K562 (cell line): ENCODE results near the gene IGSF21. TPM values are rescaled to one million over a fixed set of nuclear protein-coding genes. Genes with fewer than 3 reads are reported as not detected.

Source experiments
- ATAC-seq: fragments of 200-7000 bp; cut with Tn5 transposase; 3 replicates; pipeline ENCODE4 v1.9.1; 2020; ENCODE audit warnings: moderate library complexity
- BruUV-seq: library from RNA; stranded (reverse); fragments of 400-500 nt; replicated peaks from 2 replicates; lab custom pipeline; 2021; lab: Mats Ljungman, UMichigan
- CTCF ChIA-PET: fragments of 300-600 bp; formaldehyde crosslinking; extraction: SDS; loops from one replicate; lab custom pipeline; 2021; ENCODE audit warnings: low intra/inter-chr PET ratio; lab: Yijun Ruan, JAX
- POLR2A ChIA-PET: fragments of 300-600, 350-650 bp; sonication (Branson Sonifier 250); formaldehyde crosslinking; extraction: SDS; loops from one replicate; lab custom pipeline; 2021; ENCODE audit warnings: antibody characterized with exemption, inconsistent platforms; lab: Yijun Ruan, JAX
- DNase-seq, 4 experiments: peaks; one replicate each; pipeline versions ENCODE4 v3.0.0 to v3.0.0-alpha.2; 2011 to 2018; ENCODE audit warnings: low spot score in 3 of 4, mixed read lengths in 3 of 4; ENCODE audit errors: extremely low read depth in 1 of 4
- FAIRE-seq: peaks from 2 replicates; lab custom pipeline; 2011; peaks lifted over from hg19 to GRCh38; lab: Jason Lieb, UNC
- H2AFZ ChIP-seq: 2 replicates; pipeline ENCODE4 v1.6.0; 2011; ENCODE audit warnings: low read depth, low read length, control low read depth, inconsistent platforms
- H3K27ac ChIP-seq: fragments of 200-600 bp; 3 replicates; pipeline ENCODE4 v1.8.0; 2011; ENCODE audit warnings: low read depth, mild to moderate bottlenecking, control low read depth, inconsistent platforms, low read length, moderate library complexity, mixed read lengths; ENCODE audit errors: extremely low read depth
- H3K27me3 ChIP-seq, 2 experiments: fragments of 300-600 bp in 1 of 2; 2 replicates in 1 of 2; 3 replicates in 1 of 2; pipeline versions ENCODE4 v1.6.0 to v1.8.0; 2011; ENCODE audit warnings: inconsistent platforms in 2 of 2, low read length in 2 of 2, mild to moderate bottlenecking in 1 of 2, mixed read lengths in 1 of 2, moderate library complexity in 1 of 2; ENCODE audit not compliant: control insufficient read depth in 2 of 2, insufficient read depth in 2 of 2
- H3K36me3 ChIP-seq: fragments of 300-600 bp; 3 replicates; pipeline ENCODE4 v1.8.0; 2011; ENCODE audit warnings: mild to moderate bottlenecking, low read length, inconsistent platforms; ENCODE audit not compliant: control insufficient read depth, insufficient read depth
- H3K4me1 ChIP-seq, 2 experiments: fragments of 200-600 bp in 1 of 2; replicated peaks in 1 of 2; 2 replicates in 1 of 2; 3 replicates in 1 of 2; pipeline versions ENCODE4 v1.5.1 to v1.8.0; 2011; ENCODE audit warnings: inconsistent platforms in 2 of 2, low read length in 2 of 2, mild to moderate bottlenecking in 1 of 2, mixed read lengths in 1 of 2, moderate library complexity in 1 of 2; ENCODE audit not compliant: control insufficient read depth in 2 of 2, insufficient read depth in 2 of 2
- H3K4me2 ChIP-seq: 2 replicates; pipeline ENCODE4 v1.6.1; 2011; ENCODE audit warnings: low read length, control low read depth, inconsistent platforms, mixed read lengths; ENCODE audit not compliant: insufficient read depth
- H3K4me3 ChIP-seq: fragments of 200-600 bp; sonication (generic), shearing (Covaris generic); 2 replicates; pipeline ENCODE4 v1.5.1; 2016; ENCODE audit warnings: control low read depth, inconsistent platforms
- H3K79me2 ChIP-seq: fragments of 200-600 bp; 3 replicates; pipeline ENCODE4 v1.8.0; 2011; ENCODE audit warnings: low read length, inconsistent platforms; ENCODE audit not compliant: control insufficient read depth, insufficient read depth
- H3K9ac ChIP-seq, 2 experiments: 2 replicates each; pipeline versions ENCODE4 v1.6.0 to v1.6.1; 2011; ENCODE audit warnings: low read depth in 2 of 2, low read length in 2 of 2, control low read depth in 1 of 2, inconsistent platforms in 1 of 2, mild to moderate bottlenecking in 1 of 2, mixed read lengths in 1 of 2; ENCODE audit not compliant: insufficient read depth in 1 of 2
- H3K9me1 ChIP-seq: one replicate; pipeline ENCODE4 v1.6.0; 2011; ENCODE audit warnings: inconsistent platforms, mild to moderate bottlenecking, low read length, moderate library complexity; ENCODE audit not compliant: control insufficient read depth, insufficient read depth
- H3K9me3 ChIP-seq: replicated peaks from 2 replicates; pipeline ENCODE4 v1.5.1; 2011; ENCODE audit warnings: low read depth, low read length, inconsistent platforms; ENCODE audit not compliant: control insufficient read depth, insufficient read depth
- H4K20me1 ChIP-seq: replicated peaks from 2 replicates; pipeline ENCODE4 v1.6.1; 2011; ENCODE audit warnings: low read length, inconsistent platforms, mixed read lengths; ENCODE audit not compliant: control insufficient read depth, insufficient read depth
- CC2D1A ChIP-seq: fragments of 450-650 bp; IDR thresholded peaks from 2 replicates; pipeline ENCODE4 v1.6.1; 2017; ENCODE audit warnings: mild to moderate bottlenecking
- CHCHD3 ChIP-seq: fragments of 250-450 bp; sonication (Bioruptor Pico); IDR thresholded peaks from 2 replicates; pipeline ENCODE4 v2.1.2; 2022; ENCODE audit warnings: mild to moderate bottlenecking
- CREB1 ChIP-seq, 2 experiments: sonication (generic) in 1 of 2; formaldehyde crosslinking in 1 of 2; IDR thresholded peaks; 2 replicates each; pipeline versions ENCODE4 v1.6.1 to v1.8.0; 2012 to 2022; ENCODE audit warnings: inconsistent platforms in 1 of 2, mild to moderate bottlenecking in 1 of 2, missing genetic modification reagents in 1 of 2, moderate library complexity in 1 of 2
- ERF ChIP-seq: fragments of 450-650 bp; formaldehyde crosslinking; IDR thresholded peaks from 2 replicates; pipeline ENCODE4 v1.4.0; 2020; ENCODE audit warnings: mild to moderate bottlenecking, mixed read lengths
- FOXA3 ChIP-seq, 2 experiments: fragments of 450-650 bp in 1 of 2; sonication (generic) in 1 of 2; formaldehyde crosslinking; IDR thresholded peaks in 1 of 2; conservative IDR thresholded peaks in 1 of 2; 2 replicates each; pipeline versions ENCODE4 v1.4.0 to v1.8.0; 2020 to 2022; ENCODE audit warnings: mild to moderate bottlenecking in 2 of 2, missing genetic modification reagents in 1 of 2
- FOXK1 ChIP-seq: sonication (generic); formaldehyde crosslinking; IDR thresholded peaks from 2 replicates; pipeline ENCODE4 v1.8.0; 2022; ENCODE audit warnings: missing genetic modification reagents, mild to moderate bottlenecking, borderline replicate concordance
- KLF16 ChIP-seq: IDR thresholded peaks from 2 replicates; pipeline ENCODE4 v1.6.1; 2016; ENCODE audit warnings: antibody characterized with exemption
- MIER1 ChIP-seq: fragments of 450-650 bp; IDR thresholded peaks from 2 replicates; pipeline ENCODE4 v1.6.1; 2016; ENCODE audit warnings: antibody characterized with exemption, mild to moderate bottlenecking, low read depth
- PRPF4 ChIP-seq: fragments of 200-400 bp; formaldehyde crosslinking; IDR thresholded peaks from one replicate; pipeline ENCODE4 v1.6.1; 2017; ENCODE audit warnings: low read length, low read depth, mild to moderate bottlenecking; ENCODE audit not compliant: insufficient read depth, poor library complexity, severe bottlenecking
- SNIP1 ChIP-seq: fragments of 450-650 bp; IDR thresholded peaks from 2 replicates; pipeline ENCODE4 v1.7.1; 2017; ENCODE audit warnings: low read depth, mild to moderate bottlenecking
- STAG1 ChIP-seq: sonication (generic); formaldehyde crosslinking; IDR thresholded peaks from 2 replicates; pipeline ENCODE4 v1.5.0; 2020; ENCODE audit warnings: missing genetic modification reagents, borderline replicate concordance
- YBX1 ChIP-seq: fragments of 450-650 bp; IDR thresholded peaks from 2 replicates; pipeline ENCODE4 v1.7.1; 2016; ENCODE audit warnings: mild to moderate bottlenecking
- ZNF212 ChIP-seq: fragments of 450-650 bp; formaldehyde crosslinking; IDR thresholded peaks from 2 replicates; pipeline ENCODE4 v1.4.0; 2020; ENCODE audit warnings: mild to moderate bottlenecking
- ZNF830 ChIP-seq: fragments of 250-450 bp; sonication (Bioruptor Pico); IDR thresholded peaks from 2 replicates; pipeline ENCODE4 v1.5.0; 2021; ENCODE audit warnings: mild to moderate bottlenecking
- WGBS: fragments of 100-300 bp; shearing (Covaris generic); methylation state at CpG from one replicate; pipeline ENCODE4 v1.1.6; 2016; ENCODE audit warnings: low coverage, mixed read lengths; ENCODE audit not compliant: insufficient coverage; ENCODE audit errors: missing lambda C conversion rate; 5-methylcytosine and 5-hydroxymethylcytosine counted together
- in situ Hi-C: fragments of 300-500 bp; cut with MboI; formaldehyde crosslinking; loops from 4 replicates; pipeline ENCODE4 v1.15.0; 2018; ENCODE audit warnings: inconsistent platforms, mixed read lengths
- intact Hi-C: fragments of 100-400 bp; cut with micrococcal nuclease; formaldehyde crosslinking; loops from 2 replicates; pipeline ENCODE4 v1.14.2; 2022
- polyA plus RNA-seq, 8 experiments: library from polyadenylated mRNA; depleted of rRNA in 4 of 8; stranded (reverse) in 5 of 8; unstranded in 3 of 8; fragments of >200 nt; fragmentation: Nextera tagmentation in 2 of 8; fragmentation: Illumina TruSeq in 1 of 8; extraction: Ambion mirVana in 2 of 8; extraction: Trizol in 1 of 8; gene quantifications; 2 replicates each; pipeline versions ENCODE4 v1.2.1 to v1.2.3, GENCODE V29; 2011 to 2014; ENCODE audit warnings: inconsistent platforms in 1 of 8, missing spikeins in 1 of 8
- total RNA-seq, 7 experiments: library from RNA; depleted of rRNA in 6 of 7; stranded (reverse); fragments of >200 nt in 6 of 7; fragmentation: Illumina TruSeq in 2 of 7; extraction: Trizol in 2 of 7; gene quantifications; 2 replicates each; pipeline versions ENCODE4 v1.2.1 to v1.2.3, GENCODE V29; 2011 to 2021; ENCODE audit warnings: low replicate concordance in 1 of 7
- TF ChIP-seq, protein P1 (sequence below): fragments of 450-650 bp; IDR thresholded peaks from 2 replicates; pipeline ENCODE4 v1.6.1; 2016; ENCODE audit warnings: low read depth

IGSF21 gene
- total and polyA plus RNA-seq, 9 of the 15 experiments (the other 6 are each of a cell fraction or from before 2014, with no cell fraction given): not detected

DNA sequence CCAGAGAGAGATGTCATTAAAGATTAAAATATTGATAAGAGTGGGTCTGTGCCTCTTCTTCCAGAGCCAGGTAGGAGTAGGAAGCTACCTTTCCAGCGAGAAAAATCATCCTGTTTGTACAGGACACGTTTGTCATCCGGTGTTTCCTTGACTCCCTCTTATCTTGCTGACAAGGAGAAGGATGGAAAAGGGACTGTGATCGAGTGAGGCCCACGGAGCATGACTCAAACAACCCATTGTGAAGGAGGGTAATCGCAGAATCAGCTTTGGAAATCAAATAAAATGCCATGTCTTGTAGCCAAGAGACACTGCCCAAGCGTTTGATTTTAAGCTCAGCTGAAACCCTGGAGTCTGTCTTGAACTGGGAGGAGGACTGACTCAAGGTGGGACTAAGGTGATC lies 97.7 kb downstream of the IGSF21 start (continued):
- TF ChIP-seq, protein P1, sequence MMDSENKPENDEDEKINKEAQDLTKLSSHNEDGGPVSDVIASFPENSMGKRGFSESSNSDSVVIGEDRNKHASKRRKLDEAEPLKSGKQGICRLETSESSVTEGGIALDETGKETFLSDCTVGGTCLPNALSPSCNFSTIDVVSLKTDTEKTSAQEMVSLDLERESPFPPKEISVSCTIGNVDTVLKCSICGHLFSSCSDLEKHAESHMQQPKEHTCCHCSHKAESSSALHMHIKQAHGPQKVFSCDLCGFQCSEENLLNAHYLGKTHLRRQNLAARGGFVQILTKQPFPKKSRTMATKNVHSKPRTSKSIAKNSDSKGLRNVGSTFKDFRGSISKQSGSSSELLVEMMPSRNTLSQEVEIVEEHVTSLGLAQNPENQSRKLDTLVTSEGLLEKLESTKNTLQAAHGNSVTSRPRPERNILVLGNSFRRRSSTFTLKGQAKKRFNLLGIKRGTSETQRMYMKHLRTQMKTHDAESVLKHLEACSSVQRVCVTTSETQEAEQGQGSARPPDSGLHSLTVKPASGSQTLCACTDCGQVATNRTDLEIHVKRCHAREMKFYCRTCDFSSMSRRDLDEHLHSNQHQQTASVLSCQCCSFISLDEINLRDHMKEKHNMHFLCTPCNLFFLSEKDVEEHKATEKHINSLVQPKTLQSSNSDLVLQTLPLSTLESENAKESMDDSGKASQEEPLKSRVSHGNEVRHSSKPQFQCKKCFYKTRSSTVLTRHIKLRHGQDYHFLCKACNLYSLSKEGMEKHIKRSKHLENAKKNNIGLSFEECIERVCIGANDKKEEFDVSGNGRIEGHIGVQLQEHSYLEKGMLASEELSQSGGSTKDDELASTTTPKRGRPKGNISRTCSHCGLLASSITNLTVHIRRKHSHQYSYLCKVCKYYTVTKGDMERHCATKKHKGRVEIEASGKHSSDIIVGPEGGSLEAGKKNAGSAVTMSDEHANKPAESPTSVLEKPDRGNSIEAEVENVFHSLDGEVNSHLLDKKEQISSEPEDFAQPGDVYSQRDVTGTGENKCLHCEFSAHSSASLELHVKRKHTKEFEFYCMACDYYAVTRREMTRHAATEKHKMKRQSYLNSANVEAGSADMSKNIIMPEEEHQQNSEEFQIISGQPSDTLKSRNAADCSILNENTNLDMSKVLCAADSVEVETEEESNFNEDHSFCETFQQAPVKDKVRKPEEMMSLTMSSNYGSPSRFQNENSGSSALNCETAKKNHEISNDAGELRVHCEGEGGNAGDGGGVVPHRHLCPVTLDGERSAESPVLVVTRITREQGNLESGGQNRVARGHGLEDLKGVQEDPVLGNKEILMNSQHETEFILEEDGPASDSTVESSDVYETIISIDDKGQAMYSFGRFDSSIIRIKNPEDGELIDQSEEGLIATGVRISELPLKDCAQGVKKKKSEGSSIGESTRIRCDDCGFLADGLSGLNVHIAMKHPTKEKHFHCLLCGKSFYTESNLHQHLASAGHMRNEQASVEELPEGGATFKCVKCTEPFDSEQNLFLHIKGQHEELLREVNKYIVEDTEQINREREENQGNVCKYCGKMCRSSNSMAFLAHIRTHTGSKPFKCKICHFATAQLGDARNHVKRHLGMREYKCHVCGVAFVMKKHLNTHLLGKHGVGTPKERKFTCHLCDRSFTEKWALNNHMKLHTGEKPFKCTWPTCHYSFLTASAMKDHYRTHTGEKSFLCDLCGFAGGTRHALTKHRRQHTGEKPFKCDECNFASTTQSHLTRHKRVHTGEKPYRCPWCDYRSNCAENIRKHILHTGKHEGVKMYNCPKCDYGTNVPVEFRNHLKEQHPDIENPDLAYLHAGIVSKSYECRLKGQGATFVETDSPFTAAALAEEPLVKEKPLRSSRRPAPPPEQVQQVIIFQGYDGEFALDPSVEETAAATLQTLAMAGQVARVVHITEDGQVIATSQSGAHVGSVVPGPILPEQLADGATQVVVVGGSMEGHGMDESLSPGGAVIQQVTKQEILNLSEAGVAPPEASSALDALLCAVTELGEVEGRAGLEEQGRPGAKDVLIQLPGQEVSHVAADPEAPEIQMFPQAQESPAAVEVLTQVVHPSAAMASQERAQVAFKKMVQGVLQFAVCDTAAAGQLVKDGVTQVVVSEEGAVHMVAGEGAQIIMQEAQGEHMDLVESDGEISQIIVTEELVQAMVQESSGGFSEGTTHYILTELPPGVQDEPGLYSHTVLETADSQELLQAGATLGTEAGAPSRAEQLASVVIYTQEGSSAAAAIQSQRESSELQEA: no peak
- TF ChIP-seq, all 486 proteins: peak for 0

DNA sequence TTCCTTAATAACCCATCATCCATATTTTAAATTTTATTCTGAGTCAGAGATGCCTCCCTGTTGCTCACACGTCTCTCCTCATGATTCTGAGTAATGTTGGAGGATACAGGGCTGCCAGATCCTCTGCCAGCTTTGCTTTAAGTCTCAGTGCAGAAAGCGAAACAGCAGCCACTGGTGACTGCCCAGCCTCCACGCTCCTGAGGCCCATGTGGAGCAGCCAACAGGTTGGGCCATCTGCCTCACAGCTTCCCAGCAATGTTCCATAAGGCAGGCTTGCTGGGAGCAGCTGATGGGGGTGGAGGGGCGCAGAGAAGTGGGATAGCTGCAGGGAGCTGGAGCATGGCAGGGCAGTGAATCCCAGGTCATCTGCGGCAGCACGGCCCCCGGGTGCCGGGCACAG lies 104.2 kb downstream of the IGSF21 start:
- peak overlapping the region in 1 of 2 experiments; percentile 17; a peak in 1 of 4 replicates for H3K9ac ChIP-seq
- no peaks in the 10 kb centered on the region for H4K20me1 ChIP-seq
- no peak overlapping the region for H3K4me3 ChIP-seq
- H3K27ac ChIP-seq: no peak overlapping the region
- no peaks in the 10 kb centered on the region; a peak in 3 of 5 replicates for H3K27me3 ChIP-seq
- in situ Hi-C loops (no loop called here), intact Hi-C loops (no loop called here)
- H3K79me2 ChIP-seq: no peaks in the 10 kb centered on the region
- no TSS peak for BruUV-seq
- no peaks in the 10 kb centered on the region for H3K9me3 ChIP-seq
- H3K4me1 ChIP-seq: no peaks in the 10 kb centered on the region
- FAIRE-seq: no peak
- no peaks in the 10 kb centered on the region for H3K36me3 ChIP-seq
- no peaks in the 10 kb centered on the region for H3K9me1 ChIP-seq
- no peak for ATAC-seq
- CTCF ChIA-PET: no interaction called here
- H2AFZ ChIP-seq: no peak overlapping the region
- H3K4me2 ChIP-seq: no peak overlapping the region
- POLR2A ChIA-PET: interaction anchor here (1.4 kb wide), 1 partner anchor 9 kb away, joined by 4 read pairs; no protein-coding TSS in a partner anchor
- DNase-seq: no peak
- 0% methylated on average over 7 of the region's 8 CpGs for WGBS
- TF ChIP-seq FOXA3 (CRISPR knock-in tag; conservative IDR thresholded peaks at IDR 0.05 in 1 of 2, IDR thresholded peaks at IDR 0.05 in 1 of 2) (no peak), ZNF212 (no peak), FOXK1 (no peak), SNIP1 (no peak), KLF16 (no peak), CHCHD3 (no peak), CC2D1A (no peak), PRPF4 (no peak), ERF (CRISPR knock-in tag) (no peak), CREB1 (IDR thresholded peaks at IDR 0.05) (no peak), CREB1 (CRISPR knock-in tag; IDR thresholded peaks at IDR 0.05) (no peak), YBX1 (no peak), MIER1 (no peak), STAG1 (no peak), ZNF830 (CRISPR knock-in tag) (no peak)
